GM18498 (cell line): ENCODE data around the gene MICAL2.

ENCODE experiments used
- ATAC-seq: cut with Tn5 transposase; IDR thresholded peaks from one replicate; pipeline ENCODE4 v1.9.1; 2021; ENCODE audit warnings: mild to moderate bottlenecking, moderate library complexity; ENCODE audit not compliant: unreplicated experiment

MICAL2 gene

GRCh38 chr11:12291766-12292165, 181.4 kb downstream of the MICAL2 start:
- no peak for ATAC-seq

- ATAC-seq = no peak
Observed at GRCh38 chr11:12292766-12293165, 182.4 kb downstream of the MICAL2 start.

- no peak for ATAC-seq
Observed at GRCh38 chr11:12293486-12293885, 183.1 kb downstream of the MICAL2 start.

DNA sequence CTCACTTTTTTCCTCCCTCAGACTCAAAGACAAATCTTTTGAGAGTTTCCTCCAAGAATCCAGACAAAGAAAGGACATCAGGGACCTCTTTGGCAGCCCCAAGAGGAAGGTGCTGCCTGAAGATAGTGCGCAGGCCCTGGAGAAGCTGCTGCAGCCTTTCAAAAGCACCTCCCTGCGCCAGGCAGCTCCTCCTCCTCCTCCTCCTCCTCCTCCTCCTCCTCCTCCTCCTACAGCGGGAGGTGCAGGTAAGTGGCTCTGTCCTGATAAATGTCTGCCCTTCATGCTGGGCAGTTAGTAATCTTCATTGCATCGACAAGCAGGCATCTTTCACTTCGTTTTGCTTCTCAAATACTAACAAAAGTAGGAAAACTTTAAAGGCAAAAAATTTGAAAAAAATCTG, 184.2 kb downstream of the MICAL2 start:
- no peak for ATAC-seq

DNA sequence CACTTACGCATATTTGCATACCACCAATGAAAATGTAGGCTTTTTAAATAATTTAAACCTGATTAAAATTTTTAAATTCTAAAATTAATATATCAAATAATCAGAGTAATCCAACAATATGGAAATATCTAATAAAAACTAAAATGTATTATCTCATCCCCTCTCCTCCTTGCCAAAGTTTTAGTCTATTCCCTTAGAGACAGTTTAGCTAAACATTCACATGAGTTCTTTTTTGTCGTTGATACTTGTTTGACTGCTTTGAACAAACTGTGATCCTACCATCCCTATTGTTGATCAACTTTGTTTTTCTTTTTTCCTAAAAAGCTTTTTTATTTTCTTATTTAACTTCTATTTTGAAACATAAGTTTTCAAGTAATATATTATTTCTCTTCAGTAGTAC, 185.6 kb downstream of the MICAL2 start:
- ATAC-seq = no peak

- ATAC-seq = no peak
Observed at GRCh38 chr11:12298610-12299009, 188.2 kb downstream of the MICAL2 start.

DNA sequence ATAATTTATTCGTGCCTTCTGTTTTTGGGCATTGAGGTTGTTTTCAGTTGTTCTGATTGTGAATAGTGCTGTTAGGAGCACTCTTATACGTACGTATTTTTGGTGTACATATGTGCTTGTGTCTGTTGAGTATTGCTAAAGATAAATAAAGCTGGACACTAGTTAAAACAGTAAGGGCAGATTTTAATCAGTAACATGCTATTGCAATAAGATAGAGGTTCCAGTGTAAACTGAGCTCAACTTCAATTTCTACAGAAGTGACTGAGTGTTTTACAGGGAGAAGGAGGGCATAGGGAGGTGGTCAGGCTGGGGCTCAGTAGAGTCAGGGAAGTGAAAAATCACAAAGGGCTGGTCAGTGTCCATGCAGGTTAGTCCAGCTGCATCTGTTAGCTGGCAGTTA, 191.0 kb downstream of the MICAL2 start:
- no peak for ATAC-seq

DNA sequence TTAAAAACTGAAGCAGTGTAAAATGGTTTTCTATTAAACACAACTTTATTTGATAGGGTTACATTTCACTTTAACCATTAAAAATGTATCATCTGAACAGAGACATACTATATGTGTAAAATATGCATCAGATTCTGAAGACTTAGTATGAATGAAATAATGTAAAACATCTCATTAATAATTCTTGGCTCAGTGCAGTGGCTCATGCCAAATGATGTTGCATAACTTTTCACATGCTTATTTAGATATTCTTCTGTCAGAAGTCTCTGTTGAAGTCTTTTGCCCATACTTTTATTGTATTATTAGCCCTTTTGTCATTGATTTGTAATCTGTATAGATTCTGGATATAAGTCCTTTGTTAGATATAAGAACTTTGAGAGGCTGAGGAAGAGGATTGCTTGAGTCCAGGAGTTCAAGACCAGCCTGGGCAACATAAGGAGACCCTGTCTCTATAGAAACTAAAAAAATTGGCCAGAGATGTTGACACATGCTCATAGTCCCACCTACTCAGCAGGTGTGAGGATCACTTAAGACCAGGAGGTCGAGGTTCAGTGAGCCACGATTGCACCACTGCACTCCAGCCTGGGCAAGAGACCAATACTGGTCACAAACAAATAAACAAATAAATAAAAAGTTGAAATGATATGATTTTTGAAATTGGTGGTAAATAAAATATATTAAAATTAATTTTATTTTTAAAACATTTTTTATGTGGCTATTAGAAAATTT, 193.2 kb downstream of the MICAL2 start:
- ATAC-seq = no peak

DNA sequence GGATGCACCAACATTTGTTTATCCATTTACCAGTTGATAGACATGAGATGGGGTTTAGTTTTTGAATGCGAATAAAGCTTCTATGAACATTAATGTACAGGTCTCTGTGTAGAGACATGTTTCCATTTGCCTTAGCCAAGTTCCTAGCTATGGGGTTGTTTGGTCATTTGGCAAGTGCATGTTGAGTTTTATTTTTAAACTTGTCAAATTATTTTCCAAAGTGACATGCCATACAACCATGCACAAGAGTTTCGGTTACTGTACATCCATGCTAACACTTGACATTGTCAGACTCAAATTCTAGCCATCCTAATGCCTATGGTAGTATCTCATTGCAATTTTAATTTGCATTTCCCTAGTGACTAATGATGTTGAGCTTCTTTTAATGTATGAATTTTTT, 196.4 kb downstream of the MICAL2 start:
- no peak for ATAC-seq

GRCh38 chr11:12312132-12312531, 201.7 kb downstream of the MICAL2 start:
- no peak for ATAC-seq
